NCI-H2029 (cell line): Measurements from ENCODE around the gene FGF4.

Source experiments
- DNase-seq: peaks from one replicate; lab custom pipeline; 2025; lab: John Stamatoyannopoulos, UW

The FGF4 gene

GRCh38 chr11:69726481-69726880, 48.7 kb downstream of the FGF4 start:
- no peak for DNase-seq

- DNase-seq: no peak
Observed at GRCh38 chr11:69726019-69726418, 49.1 kb downstream of the FGF4 start.

GRCh38 chr11:69721745-69722144, 53.4 kb downstream of the FGF4 start:
- DNase-seq: no peak

- no peak for DNase-seq
Observed at GRCh38 chr11:69721106-69721505, 54.0 kb downstream of the FGF4 start.
